Omental fat pad (tissue), 4 donors: ENCODE data around the gene WDR81. TPM values are rescaled to one million over a fixed set of nuclear protein-coding genes. Genes with fewer than 3 reads are reported as not detected.
A peak's percentile ranks its signal among the peaks of the same experiment; 100 is the strongest.
"Not testable (repeated sequence)": the region's sequence is repeated elsewhere in the genome, so short reads cannot be mapped to it uniquely, and the experiment has no call there.

ENCODE experiments used
- ATAC-seq: fragments of 150-250 bp; one replicate; pipeline ENCODE4 v1.9.1; 2016; ENCODE audit warnings: mild to moderate bottlenecking, moderate library complexity; ENCODE audit not compliant: low FRiP score
- DNase-seq: peaks from one replicate; pipeline ENCODE4 v3.0.0-alpha.2; 2019; ENCODE audit warnings: low spot score
- CTCF ChIP-seq, 3 donors: fragments of 450-650 bp; IDR thresholded peaks; one replicate each; pipeline ENCODE4 v1.5.1; 2016 to 2017; ENCODE audit warnings: antibody characterized with exemption in 3 of 3, mild to moderate bottlenecking in 3 of 3, moderate library complexity in 2 of 3
- total RNA-seq, 4 donors: library from RNA; depleted of rRNA; stranded (reverse); fragments of >200 nt; gene quantifications; one replicate each; pipeline ENCODE4 v1.1.0, GENCODE V29; 2016

The WDR81 gene
- total RNA-seq, 4 donors from 2014 or later, result 39.2 to 71.1 (median 49.8) TPM

- no peak for DNase-seq
- ATAC-seq, result no peak
- no peak for TF ChIP-seq CTCF (IDR thresholded peaks at IDR 0.05)
These were observed 5.9 kb upstream of the WDR81 start for GRCh38 chr17:1718362-1719165.

GRCh38 chr17:1720856-1721386, 3.6 kb upstream of the WDR81 start:
- DNase-seq, result peak; percentile 65
- TF ChIP-seq CTCF (IDR thresholded peaks at IDR 0.05), result peak in 2 of 3 donors; percentile 40 to 92
- ATAC-seq, result no peak

GRCh38 chr17:1722022-1722421, 2.5 kb upstream of the WDR81 start:
- DNase-seq, ATAC-seq: not testable (repeated sequence)

GRCh38 chr17:1724869-1725641, 551 bp downstream of the WDR81 start:
- TF ChIP-seq CTCF (IDR thresholded peaks at IDR 0.05), result no peak
- DNase-seq, result no peak
- ATAC-seq, result peak; percentile 46

- no peak for DNase-seq
- no peak for ATAC-seq
- no peak for TF ChIP-seq CTCF (IDR thresholded peaks at IDR 0.05)
These were observed 1.4 kb downstream of the WDR81 start for GRCh38 chr17:1725642-1726511.

- DNase-seq, result no peak
- no peak for TF ChIP-seq CTCF (IDR thresholded peaks at IDR 0.05)
- ATAC-seq, result no peak
These were observed 2.2 kb downstream of the WDR81 start for GRCh38 chr17:1726626-1727257.
